ENCODE measurements around the gene NT5C2.

GRCh38 chr10:103139803-103140202, 53.3 kb downstream of the NT5C2 start:
- TF ChIP-seq CTCF (optimal IDR thresholded peaks at IDR 0.05 in 1 of 3, IDR thresholded peaks at IDR 0.05 in 1 of 3, conservative IDR thresholded peaks at IDR 0.05 in 1 of 3; ENCODE audit: extremely low read depth in 1 of 3, insufficient read depth in 2 of 3, low read length in 3 of 3) (no peak), EZH2 (IDR thresholded peaks at IDR 0.05; ENCODE audit: low read length) (no peak)

Data from keratinocyte (primary cell).